Fibroblast of skin of abdomen (primary cell): ENCODE results near the gene SRF.

ENCODE experiments used
- DNase-seq: peaks from one replicate; pipeline ENCODE4 v3.0.0-alpha.2; 2013

SRF gene

DNA sequence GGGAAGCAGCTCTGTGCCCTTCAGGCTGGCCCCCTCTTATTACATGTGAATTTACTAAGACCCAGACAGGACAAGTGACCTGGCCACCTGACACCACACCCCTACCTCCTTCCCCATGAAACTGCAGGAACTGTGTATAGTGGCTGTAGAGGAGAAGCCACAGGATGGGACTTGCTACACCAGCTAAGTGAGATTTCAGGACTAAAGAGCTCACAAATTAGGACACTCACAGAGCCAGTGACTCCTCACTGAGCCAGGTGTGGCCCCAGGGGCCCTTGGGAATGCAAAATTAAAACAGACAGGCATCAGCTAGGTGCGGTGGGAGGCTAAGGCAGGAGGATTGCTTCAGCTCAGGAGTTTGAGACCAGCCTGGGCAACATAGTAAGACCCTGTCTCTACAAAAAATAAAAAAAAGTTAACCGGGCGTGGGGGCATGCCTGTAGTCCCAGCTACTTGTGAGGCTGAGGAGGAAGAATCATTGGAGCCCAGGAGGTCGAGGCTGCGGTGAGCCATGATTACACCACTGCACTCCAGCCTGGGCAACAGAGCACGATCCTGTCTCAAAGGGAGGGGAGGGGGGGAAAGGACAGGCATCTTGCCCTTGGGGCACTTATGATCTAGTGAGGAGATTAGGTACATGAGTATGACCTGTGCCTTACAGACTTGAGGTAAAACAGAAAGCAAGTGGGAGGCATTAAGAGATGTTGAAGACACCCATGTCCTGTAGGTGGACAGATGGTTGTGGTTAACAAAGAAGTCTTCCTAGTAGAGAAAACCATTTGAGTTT, 23.2 kb upstream of the SRF start:
- DNase-seq, result no peak

DNA sequence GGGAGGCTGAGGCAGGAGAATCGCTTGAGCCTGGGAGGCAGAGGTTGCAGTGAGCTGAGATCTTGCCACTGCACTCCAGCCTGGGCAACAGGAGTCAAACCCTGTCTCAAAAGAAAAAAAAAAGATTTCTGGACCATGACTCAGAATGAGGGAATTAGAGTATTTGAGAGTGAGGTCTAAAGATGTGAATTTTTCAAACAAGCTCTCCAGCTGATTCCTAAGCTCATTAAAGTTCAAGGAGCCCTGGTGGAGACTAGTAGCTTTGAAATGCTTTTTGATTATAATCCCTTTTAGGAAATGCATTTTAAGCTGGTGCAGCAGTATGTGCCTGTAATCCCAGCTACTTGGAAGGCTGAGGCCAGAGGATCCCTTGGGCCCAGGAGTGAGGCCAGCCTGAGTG, 21.8 kb upstream of the SRF start:
- peak; percentile 50 for DNase-seq

DNA sequence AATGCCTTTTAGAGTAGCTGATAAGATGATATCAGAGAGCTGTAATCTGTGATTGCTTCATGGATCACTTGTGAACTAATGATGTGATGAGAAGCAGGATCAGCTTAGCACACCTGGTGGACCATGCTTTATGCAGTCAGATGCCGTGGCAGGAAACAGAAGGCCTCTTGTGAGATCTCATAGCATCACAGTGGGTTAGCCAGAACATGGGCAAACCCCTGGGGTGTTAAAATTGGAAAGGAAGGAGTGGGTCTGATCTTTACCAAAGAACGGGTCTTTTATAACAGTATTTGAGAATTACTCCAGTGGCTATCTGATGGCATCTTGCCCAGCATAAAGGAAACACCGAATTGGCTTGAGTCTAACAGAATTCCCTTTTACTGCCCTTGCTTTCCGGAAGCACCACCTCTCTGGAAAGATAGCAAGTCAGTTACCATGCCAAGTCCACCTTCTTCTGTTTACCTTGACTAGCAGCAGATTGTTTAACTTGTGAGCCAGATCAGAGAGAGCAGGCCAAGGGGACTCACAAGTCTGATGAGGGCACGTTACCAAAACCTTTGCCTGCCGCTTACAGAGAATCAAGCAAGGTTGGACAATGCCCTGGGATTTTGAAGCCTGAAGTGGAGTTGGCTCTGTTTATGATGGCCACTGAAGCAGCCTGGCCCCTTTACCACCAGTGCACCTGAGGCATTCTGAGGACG, 20.9 kb upstream of the SRF start:
- DNase-seq, result no peak

DNA sequence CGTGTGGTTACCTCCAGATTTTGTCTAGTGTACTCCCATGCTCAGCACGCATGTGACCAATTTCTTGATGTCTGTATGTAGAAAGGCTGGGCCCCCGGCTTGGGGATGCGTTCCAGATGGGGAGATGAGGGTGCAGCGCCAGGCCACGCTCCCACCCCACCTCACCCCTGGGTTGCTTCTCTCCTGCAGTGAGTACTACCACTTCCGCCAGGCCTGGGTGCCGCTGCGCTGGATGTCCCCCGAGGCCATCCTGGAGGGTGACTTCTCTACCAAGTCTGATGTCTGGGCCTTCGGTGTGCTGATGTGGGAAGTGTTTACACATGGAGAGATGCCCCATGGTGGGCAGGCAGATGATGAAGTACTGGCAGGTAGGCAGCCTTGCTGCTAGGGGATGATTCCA, 11.5 kb upstream of the SRF start:
- no peak for DNase-seq

DNA sequence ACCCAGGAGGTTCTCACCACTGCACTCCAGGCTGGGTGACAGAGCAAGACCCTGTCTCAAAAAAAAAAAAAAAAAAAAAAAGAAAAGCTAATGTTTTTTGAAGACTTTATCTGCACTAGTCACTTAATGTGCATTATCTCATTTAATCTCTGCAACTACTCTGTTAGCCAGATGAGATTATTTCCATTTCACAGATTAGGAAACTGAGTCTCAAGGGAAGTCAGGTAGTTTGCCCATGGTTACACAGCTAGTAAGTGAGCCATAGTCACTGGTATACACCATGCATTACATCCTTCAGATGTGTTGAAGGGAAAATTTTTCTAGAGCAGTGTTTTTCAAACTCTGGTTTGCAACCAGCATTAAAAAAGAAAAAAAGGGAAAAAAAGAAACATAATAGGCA, 7.2 kb upstream of the SRF start:
- DNase-seq, result no peak

DNA sequence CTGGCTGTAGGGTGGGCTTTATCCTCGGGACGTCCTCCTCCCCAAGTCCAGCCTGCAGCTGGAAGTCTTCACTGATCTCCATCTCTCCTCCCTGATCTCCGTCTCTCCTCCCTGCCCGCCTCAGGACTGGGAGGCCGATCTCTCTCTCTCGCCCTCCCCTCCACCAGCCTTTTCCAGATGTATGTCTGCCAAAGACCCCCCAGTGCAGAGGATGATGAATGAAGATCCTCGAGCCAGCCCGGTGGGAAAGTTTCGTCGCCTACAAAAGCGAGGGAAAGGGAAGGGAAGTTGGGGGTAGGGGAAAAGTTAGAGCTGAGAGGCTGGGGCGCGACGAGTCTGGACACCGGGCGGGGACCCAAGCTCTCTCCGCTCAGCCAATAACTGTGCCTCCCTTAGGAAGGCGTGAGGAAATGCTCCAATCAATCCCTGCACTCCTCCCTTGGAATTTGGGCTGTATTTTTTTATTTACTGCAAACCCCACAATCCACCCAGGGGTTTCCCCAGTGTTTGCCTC, 595 bp upstream of the SRF start:
- DNase-seq, result no peak

DNA sequence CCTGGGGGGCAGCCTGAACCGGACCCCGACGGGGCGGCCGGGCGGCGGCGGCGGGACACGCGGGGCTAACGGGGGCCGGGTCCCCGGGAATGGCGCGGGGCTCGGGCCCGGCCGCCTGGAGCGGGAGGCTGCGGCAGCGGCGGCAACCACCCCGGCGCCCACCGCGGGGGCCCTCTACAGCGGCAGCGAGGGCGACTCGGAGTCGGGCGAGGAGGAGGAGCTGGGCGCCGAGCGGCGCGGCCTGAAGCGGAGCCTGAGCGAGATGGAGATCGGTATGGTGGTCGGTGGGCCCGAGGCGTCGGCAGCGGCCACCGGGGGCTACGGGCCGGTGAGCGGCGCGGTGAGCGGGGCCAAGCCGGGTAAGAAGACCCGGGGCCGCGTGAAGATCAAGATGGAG, 636 bp downstream of the SRF start:
- DNase-seq, result peak; percentile 3

DNA sequence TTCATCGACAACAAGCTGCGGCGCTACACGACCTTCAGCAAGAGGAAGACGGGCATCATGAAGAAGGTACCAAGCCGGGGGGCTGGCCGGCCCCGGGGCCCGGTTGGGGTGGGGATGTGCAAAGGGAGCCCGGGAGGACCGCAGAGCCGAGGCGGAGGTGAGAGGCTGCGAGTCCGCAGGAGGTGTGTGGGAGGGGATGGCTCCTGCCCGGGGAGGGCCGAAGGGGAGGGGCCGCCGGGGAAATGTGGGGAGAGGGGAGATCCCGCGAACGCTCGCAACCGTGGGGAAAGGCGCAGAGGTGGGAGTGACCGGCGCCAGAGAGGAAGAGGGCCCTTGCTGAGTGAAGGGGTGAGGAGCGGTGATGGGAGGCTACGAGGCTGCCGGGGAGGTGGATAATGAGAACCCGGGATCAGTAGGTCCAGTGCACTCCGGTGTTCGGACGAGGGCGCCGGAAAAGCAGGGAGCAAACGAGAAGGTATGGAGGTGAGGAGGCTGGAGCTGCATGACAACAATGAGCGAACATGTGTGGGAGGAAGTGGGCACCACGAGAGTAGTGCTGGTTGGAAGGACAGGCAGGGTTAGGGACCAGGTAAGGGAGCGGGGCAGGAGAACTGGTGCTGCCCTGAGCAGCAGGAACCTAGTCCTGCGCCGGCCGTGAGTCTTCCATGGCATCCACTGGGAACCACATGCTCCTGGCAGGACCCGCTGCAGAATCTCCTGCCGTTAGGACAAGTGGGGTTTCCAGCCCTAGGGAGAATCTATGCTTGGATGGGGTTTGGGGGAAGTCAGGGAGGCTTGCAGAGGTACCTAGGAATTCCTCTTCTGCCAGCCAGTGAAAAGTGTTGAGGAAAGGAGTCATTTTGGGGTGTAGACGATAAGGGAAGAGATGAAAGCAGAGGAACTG, 1.3 kb downstream of the SRF start:
- DNase-seq, result peak; percentile 27

DNA sequence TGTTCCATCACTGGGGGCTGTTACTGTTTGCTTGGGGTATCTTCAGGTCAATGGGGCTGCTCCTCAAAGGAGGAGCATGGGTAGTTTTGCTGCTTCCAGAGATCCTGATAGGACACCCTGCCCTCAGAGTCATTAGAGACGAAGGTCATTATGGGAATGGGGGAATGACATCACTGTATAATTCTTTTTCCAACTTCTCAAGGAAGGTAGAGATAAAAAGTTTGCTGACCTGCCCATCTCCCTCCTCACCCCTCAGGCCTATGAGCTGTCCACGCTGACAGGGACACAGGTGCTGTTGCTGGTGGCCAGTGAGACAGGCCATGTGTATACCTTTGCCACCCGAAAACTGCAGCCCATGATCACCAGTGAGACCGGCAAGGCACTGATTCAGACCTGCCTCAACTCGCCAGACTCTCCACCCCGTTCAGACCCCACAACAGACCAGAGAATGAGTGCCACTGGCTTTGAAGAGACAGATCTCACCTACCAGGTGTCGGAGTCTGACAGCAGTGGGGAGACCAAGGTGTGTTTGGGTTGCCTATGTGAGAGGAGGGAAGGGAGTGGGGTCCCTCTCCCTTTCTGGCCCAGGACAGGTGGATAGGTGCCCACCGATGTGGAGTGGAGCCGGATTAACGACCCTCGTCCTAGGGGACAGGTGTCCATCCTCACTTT, 2.7 kb downstream of the SRF start:
- DNase-seq, result peak; percentile 18

DNA sequence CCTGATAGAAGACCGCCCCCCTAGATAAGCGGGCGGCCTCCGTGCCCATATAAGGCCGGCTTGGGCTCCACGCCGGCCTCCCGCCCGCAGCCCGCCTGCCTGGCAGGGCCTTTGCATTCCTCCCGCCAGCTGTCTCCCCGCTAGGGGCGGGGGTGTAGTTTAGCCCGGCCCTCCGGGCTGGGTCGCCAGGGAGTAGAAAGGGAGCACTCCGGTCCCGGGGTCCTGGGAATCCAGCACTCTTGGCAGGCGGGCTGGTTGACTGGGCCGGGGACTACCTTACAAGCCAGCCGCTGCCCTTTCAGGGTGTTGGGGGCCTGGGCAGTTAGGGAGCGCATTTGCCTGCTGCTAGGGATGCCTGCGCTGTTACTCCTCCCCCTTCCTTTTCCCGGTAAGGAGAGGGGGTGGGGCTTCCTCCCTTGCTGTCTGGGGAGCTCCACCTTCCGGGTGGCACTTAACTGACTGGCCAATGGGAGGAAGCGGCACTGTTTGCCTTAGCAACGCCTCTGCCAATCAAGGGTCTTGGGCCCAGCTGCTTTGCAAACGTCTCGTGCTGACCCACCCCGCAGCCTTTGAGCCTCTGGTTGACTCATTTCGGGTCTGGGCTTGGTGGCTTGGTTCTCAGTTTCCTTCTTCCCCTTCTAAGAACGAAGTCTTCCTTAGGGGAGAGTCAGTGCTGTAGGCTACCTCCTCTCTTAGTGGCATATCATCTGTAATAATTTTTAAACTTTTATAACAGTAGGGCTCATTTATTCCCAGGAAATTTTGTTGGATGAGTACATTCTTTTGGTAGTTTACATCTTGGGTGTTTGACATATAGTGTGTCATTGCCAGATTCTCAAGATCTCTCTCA, 3.4 kb downstream of the SRF start:
- DNase-seq, result peak; percentile 99

DNA sequence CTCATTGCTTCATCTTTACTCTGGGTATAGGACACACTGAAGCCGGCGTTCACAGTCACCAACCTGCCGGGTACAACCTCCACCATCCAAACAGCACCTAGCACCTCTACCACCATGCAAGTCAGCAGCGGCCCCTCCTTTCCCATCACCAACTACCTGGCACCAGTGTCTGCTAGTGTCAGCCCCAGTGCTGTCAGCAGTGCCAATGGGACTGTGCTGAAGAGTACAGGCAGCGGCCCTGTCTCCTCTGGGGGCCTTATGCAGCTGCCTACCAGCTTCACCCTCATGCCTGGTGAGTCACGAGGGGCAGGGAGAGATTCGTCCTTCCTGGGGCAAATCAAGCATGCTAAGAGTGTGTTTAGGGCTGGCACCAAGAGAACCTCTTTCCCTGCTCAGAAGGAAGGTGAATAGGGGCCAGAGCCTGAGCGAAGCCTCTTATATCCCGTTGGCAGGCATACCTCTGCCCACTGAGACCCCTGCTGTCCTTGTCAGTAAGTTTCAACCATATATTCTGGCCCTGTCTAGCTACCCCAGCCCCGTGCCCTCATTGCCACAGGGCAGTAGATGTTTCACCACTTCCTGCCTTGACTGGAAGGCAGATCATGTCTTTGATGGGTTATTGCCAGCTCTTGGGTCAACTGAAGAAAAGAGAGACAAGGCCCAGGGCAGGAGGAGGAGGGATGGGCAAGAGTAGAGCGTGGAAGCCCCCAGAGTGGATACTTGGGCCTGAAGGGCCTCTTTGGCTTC, 4.8 kb downstream of the SRF start:
- DNase-seq, result no peak

DNA sequence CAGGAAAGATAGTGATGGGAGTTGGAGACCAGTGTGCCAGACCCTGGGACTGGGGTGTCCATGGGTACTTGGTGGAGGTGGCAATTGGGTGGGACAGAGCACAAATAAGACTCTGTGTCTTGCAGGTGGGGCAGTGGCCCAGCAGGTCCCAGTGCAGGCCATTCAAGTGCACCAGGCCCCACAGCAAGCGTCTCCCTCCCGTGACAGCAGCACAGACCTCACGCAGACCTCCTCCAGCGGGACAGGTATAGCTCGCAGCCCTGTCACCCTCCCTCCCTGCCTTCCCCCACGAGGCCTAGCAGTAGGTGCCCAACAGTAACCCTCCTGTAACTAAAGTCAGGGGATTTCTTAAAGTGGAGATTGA, 5.3 kb downstream of the SRF start:
- DNase-seq, result no peak

DNA sequence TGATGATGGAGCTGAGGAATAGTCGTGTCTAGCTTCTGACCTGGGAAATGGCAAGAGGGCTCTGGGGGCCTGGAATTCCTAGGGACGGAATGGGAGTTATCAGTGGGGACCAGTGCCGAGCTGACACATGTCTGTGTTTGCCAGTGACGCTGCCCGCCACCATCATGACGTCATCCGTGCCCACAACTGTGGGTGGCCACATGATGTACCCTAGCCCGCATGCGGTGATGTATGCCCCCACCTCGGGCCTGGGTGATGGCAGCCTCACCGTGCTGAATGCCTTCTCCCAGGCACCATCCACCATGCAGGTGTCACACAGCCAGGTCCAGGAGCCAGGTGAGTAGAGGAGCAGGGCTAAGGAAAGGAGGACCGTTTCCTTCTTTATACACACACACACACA, 7.1 kb downstream of the SRF start:
- no peak for DNase-seq

DNA sequence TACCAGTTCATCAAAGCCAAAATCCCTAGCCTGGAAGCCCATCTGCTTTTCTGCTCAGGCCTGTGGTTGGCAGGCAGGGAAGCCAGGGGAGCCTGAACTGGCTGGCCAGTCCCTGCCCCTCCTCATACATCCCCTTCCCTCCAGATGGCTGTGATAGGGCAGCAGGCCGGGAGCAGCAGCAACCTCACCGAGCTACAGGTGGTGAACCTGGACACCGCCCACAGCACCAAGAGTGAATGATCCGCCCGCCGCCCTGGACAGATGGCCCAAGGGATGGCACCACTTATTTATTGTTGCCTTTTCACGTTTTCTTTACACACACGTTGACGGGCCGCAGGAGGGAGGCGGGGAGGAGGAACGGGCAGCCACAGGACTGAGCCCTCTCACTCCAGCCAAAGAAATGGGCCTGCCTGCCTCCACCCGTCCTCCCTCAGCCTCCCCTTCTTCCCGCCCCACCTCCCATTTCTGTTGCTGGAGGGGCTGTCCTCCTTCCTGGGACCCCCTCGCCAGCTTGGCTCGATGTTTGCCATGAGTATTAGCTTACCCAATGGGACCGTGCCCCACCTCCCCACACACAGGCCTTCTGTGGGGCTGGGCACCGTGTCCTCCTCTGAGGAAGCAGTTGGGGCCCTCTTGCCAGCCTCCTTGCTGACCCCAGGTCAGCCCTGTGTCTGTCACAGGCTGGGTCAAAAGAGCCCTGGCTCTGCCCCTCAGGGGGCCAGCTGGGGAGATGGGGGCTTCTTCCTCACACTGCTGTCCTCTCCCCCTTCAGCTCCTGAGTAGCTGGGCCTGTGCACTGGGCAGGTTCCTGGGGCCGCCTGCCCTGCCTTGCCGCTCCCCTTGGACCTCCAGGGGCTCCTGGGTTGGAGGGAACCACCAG, 8.1 kb downstream of the SRF start:
- DNase-seq, result no peak

DNA sequence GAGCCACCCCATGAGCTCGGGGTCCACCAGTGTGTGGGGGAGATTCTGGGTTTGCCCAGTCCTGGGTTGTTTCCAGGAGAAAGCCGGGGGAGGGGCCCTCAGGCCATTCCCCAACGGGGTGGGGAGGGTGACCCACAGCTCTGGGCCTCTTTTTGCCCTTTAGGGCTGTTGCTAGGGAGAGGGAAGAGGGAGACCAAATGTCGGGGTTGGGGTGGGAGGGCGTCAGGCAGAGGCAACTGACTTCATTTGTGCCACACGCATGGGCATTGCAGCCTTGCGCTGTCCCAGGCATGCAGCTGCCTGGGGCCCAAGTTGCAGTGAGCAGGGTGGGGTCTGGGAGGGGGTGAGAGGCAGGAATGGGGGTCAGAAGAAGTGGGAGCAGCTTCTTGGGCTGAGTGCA, 9.0 kb downstream of the SRF start:
- DNase-seq, result no peak

DNA sequence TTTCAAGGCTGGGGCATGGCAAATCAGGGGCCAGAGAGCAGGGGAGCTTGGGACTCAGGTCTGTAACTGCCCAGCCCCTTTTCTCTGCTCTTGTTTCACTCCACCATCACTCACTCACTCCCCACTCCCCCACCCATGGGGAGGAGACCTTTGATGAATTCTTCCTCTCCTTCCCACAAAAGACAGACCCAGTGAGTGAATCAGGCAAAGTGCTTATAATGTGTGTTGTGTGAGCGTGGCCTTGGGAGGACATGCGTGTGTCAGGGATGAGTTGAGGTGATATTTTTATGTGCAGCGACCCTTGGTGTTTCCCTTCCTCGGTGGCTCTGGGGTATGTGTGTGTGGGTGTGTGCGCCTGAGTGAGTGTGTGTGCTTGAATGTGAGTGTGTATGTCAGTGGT, 9.9 kb downstream of the SRF start:
- peak; percentile 23 for DNase-seq

DNA sequence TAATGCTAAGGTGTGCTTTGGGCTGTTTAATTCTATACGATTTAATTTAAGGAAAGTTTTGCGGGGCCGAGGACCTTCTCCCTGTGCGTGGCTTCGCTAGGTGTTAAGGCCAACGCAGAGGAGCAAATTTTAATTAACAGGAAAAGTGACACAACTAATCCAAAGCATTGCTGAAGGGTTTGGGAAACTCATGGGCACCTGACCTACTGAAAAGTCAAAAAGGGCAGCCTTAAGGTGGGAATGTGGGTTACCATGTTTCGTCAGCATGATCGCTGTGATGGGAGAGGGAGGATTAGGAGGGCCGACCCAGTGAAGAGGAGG, 10.5 kb downstream of the SRF start:
- DNase-seq, result no peak

DNA sequence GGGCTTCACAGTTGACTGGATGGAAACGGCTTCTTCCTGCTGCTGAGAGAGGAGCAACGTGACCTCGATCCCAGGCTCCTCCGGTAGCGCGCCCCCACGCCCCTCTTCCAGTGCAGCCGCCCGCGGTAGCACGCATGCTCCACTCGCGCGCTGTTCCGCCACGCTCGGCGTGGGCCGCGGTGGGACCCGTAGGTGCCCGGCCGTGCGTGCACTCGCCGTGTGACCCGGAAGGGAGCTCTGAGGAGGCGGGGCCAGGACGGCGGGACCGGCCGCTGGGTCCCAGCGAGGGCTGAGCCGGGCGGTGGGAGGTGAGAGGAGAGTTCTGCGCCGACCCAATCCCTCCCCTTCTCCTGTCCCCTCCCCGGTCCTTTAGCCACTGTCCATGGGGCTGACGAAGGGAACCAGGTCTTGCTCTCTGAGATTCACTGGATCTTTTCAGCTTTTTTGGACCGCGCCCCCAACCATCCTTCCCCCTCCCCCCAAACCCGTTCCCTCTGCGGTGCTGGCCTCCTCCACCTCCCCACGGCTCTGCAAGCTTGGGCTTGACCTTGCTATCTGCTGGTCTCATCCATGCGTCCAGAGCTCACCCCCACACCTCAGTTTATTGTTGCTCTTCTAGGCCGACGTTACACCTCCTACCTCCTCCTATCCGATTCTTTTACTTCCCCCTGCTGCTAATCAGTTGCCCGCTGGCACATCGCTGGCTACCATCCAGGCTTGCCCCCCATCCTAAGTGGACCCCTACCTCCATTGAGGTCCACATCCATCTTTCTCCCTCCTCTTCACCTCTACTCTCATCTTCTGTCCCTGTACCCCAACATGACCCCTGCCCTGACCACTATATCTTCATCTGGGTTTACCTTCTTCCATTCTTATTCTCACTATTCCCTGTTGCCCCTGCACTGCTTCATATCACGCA, 11.1 kb downstream of the SRF start, which contains the start of gene CUL9:
Gene CUL9 (plus strand): TSS at position 255 of the 919 bp plus-strand sequence. CDS start 2,115 bp downstream, outside the sequence.
- DNase-seq, result peak; percentile 63

DNA sequence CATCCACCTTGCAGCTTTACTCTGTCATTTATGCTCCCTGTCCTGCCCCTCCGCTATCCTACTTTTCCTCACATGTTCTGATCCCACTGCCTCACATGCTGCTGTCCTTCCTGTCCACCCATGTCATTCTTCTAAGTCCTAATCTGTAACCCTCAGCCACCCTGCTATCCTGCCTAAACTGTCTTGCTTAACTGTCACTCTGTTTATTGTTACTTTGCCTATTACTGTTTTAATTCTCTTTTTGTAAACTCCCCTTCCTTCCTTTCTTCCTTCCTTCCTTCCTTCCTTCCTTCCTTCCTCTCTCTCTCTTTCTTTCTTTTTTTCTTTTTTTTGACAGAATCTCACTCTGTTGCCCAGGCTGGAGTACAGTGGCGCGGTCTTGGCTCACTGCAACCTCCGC, 12.4 kb downstream of the SRF start:
- DNase-seq, result no peak
